Calu3 (cell line): ENCODE data around the gene CARMIL1. TPM values are rescaled to one million over a fixed set of nuclear protein-coding genes. Genes with fewer than 3 reads are reported as not detected.

Experiments used
- BruUV-seq: library from RNA; stranded (reverse); fragments of 400-500 nt; replicated peaks from 2 replicates; lab custom pipeline; 2021; lab: Mats Ljungman, UMichigan
- CTCF ChIA-PET: fragments of 300-600 bp; sonication (Branson Sonifier 250); formaldehyde crosslinking; loops from one replicate; lab custom pipeline; 2022; ENCODE audit warnings: antibody characterized with exemption; lab: Charles Lee
- DNase-seq: peaks from one replicate; pipeline ENCODE4 v3.0.0; 2022
- H3K27ac Mint-ChIP-seq: one replicate; pipeline ENCODE4 v1.8.0; 2022; ENCODE audit warnings: mixed read lengths; ENCODE audit not compliant: unreplicated experiment
- H3K27me3 Mint-ChIP-seq: one replicate; pipeline ENCODE4 v1.8.0; 2022; ENCODE audit warnings: mixed read lengths; ENCODE audit not compliant: unreplicated experiment
- H3K36me3 Mint-ChIP-seq: one replicate; pipeline ENCODE4 v1.8.0; 2022; ENCODE audit warnings: mild to moderate bottlenecking, moderate library complexity, mixed read lengths; ENCODE audit not compliant: insufficient read depth, unreplicated experiment
- H3K4me1 Mint-ChIP-seq: one replicate; pipeline ENCODE4 v1.8.0; 2022; ENCODE audit warnings: mild to moderate bottlenecking, low read depth, mixed read lengths; ENCODE audit not compliant: unreplicated experiment
- H3K4me3 Mint-ChIP-seq: one replicate; pipeline ENCODE4 v1.8.0; 2022; ENCODE audit warnings: mild to moderate bottlenecking, low read depth, moderate library complexity, mixed read lengths; ENCODE audit not compliant: unreplicated experiment
- H3K9me3 Mint-ChIP-seq: one replicate; pipeline ENCODE4 v1.8.0; 2022; ENCODE audit warnings: low read depth, mixed read lengths; ENCODE audit not compliant: unreplicated experiment
- CTCF ChIP-seq: fragments of 200-600 bp; IDR thresholded peaks from one replicate; pipeline ENCODE4 v1.8.0; 2022; ENCODE audit warnings: antibody characterized with exemption; ENCODE audit not compliant: unreplicated experiment
- intact Hi-C: fragments of 100-400 bp; cut with micrococcal nuclease; formaldehyde crosslinking; loops from one replicate; pipeline ENCODE4 v1.10.0; 2022; ENCODE audit not compliant: unreplicated experiment
- total RNA-seq: library from RNA; stranded (reverse); gene quantifications from 2 replicates; pipeline ENCODE4 v1.2.3, GENCODE V29; 2022

Gene CARMIL1
- total RNA-seq, 1 experiment from 2014 or later = 92.4 TPM

- Mint-ChIP-seq H3K27me3 (no peaks in the 10 kb centered on the region), H3K4me1 (peaks cover 76% of the 10 kb centered on the region), H3K4me3 (no peak overlapping the region), H3K27ac (peak overlapping the region; percentile 0), H3K36me3 (peaks cover 21% of the 10 kb centered on the region), H3K9me3 (no peaks in the 10 kb centered on the region)
- TF ChIP-seq CTCF = no peak
- no TSS peak for BruUV-seq
- intact Hi-C loops = no loop called here
- CTCF ChIA-PET = interaction anchor here (0.7 to 1.5 kb wide), 6 partner anchors 8 to 202 kb away, joined by 3 to 7 read pairs (median 4); partner anchors contain the start of gene CARMIL1
- no peak for DNase-seq
Measured at GRCh38 chr6:25287941-25288340, 8.8 kb downstream of the CARMIL1 start.

GRCh38 chr6:25288518-25288917 is 9.3 kb downstream of the CARMIL1 start:
- peaks cover 76% of the 10 kb centered on the region for H3K4me1 Mint-ChIP-seq
- intact Hi-C loops = no loop called here
- H3K36me3 Mint-ChIP-seq = peaks cover 17% of the 10 kb centered on the region
- H3K4me3 Mint-ChIP-seq = no peak overlapping the region
- no peak for DNase-seq
- no TSS peak for BruUV-seq
- TF ChIP-seq CTCF = no peak
- H3K9me3 Mint-ChIP-seq = no peaks in the 10 kb centered on the region
- no peak overlapping the region for H3K27ac Mint-ChIP-seq
- CTCF ChIA-PET = interaction anchor here (0.7 to 1.1 kb wide), 4 partner anchors 8 to 201 kb away, joined by 3 to 7 read pairs (median 6); partner anchors contain the start of gene CARMIL1
- no peaks in the 10 kb centered on the region for H3K27me3 Mint-ChIP-seq

- H3K4me1 Mint-ChIP-seq = peaks cover 79% of the 10 kb centered on the region
- intact Hi-C loops = no loop called here
- DNase-seq = no peak
- H3K9me3 Mint-ChIP-seq = no peaks in the 10 kb centered on the region
- no TSS peak for BruUV-seq
- no peak for TF ChIP-seq CTCF
- no peak overlapping the region for H3K4me3 Mint-ChIP-seq
- CTCF ChIA-PET = interaction anchor here (0.7 to 1.2 kb wide), 3 partner anchors 11 to 225 kb away, joined by 4 to 6 read pairs (median 5); no protein-coding TSS in a partner anchor
- H3K27me3 Mint-ChIP-seq = no peaks in the 10 kb centered on the region
- peaks cover 9% of the 10 kb centered on the region for H3K36me3 Mint-ChIP-seq
- no peak overlapping the region for H3K27ac Mint-ChIP-seq
Measured at GRCh38 chr6:25290306-25291060, 11.3 kb downstream of the CARMIL1 start.

GRCh38 chr6:25292384-25292783 is 13.2 kb downstream of the CARMIL1 start:
- no peak for TF ChIP-seq CTCF
- Mint-ChIP-seq H3K4me1 (peaks cover 84% of the 10 kb centered on the region), H3K9me3 (no peaks in the 10 kb centered on the region), H3K27me3 (no peaks in the 10 kb centered on the region), H3K36me3 (no peaks in the 10 kb centered on the region), H3K27ac (no peak overlapping the region), H3K4me3 (no peak overlapping the region)
- no peak for DNase-seq
- CTCF ChIA-PET = interaction anchor here (0.6 to 1.9 kb wide), 6 partner anchors 12 to 41 kb away, joined by 3 to 21 read pairs (median 4); partner anchors contain the start of gene CARMIL1
- BruUV-seq = no TSS peak
- intact Hi-C loops = no loop called here
